ENCODE data around the gene ABCD3. TPM values are rescaled to one million over a fixed set of nuclear protein-coding genes. Genes with fewer than 3 reads are reported as not detected.

The ABCD3 gene
- total and polyA plus RNA-seq, 2 of the 4 experiments (the other 2 are of a cell fraction), result 13.6 to 32.6 TPM

GRCh38 chr1:94550396-94550795, 132.2 kb downstream of the ABCD3 start:
- WGBS, 2 experiments (ENCODE audit: extremely low coverage in 2 of 2, insufficient read length in 1 of 2), result 67% methylated on average over 1 of the region's 6 CpGs; no CpG with 5 or more reads in 1 of the 2 experiments
- in situ Hi-C loops (cut with MboI; ENCODE audit: low sequenced_read_pairs), result no loop called here
- CTCF ChIA-PET, result interaction anchor here (0.6 to 1.1 kb wide), 3 partner anchors 11 to 35 kb away, joined by 3 read pairs; no protein-coding TSS in a partner anchor

More at GRCh38 chr1:94550396-94550795, 132.2 kb downstream of the ABCD3 start:
- TF ChIP-seq ELK1 (IDR thresholded peaks at IDR 0.05; ENCODE audit: borderline replicate concordance, low read depth, low read length) (no peak), RCOR1 (IDR thresholded peaks at IDR 0.05; ENCODE audit: insufficient replicate concordance, low read length) (no peak), CEBPB (IDR thresholded peaks at IDR 0.05; ENCODE audit: low read depth, low read length) (no peak), RFX5 (IDR thresholded peaks at IDR 0.05; ENCODE audit: low read depth, low read length) (no peak), RAD21 (IDR thresholded peaks at IDR 0.05; ENCODE audit: low read length) (no peak), BHLHE40 (IDR thresholded peaks at IDR 0.05; ENCODE audit: low read depth, low read length) (no peak), FOS (IDR thresholded peaks at IDR 0.05; ENCODE audit: low read depth, low read length) (no peak), MXI1 (IDR thresholded peaks at IDR 0.05; ENCODE audit: borderline replicate concordance, low read depth, low read length) (no peak), CHD1 (IDR thresholded peaks at IDR 0.05; ENCODE audit: low read depth, low read length) (no peak), POLR2A (IDR thresholded peaks at IDR 0.05; ENCODE audit: low read depth, low read length) (no peak), MAZ (IDR thresholded peaks at IDR 0.05; ENCODE audit: borderline replicate concordance, low read depth, low read length) (no peak), MAFK (IDR thresholded peaks at IDR 0.05; ENCODE audit: low read depth, low read length) (no peak), USF2 (IDR thresholded peaks at IDR 0.05; ENCODE audit: low read depth, low read length) (no peak), SMC3 (IDR thresholded peaks at IDR 0.05; ENCODE audit: low read depth, low read length) (no peak), CTCF (conservative IDR thresholded peaks at IDR 0.05; ENCODE audit: low read depth, low read length) (no peak), NFE2L2 (IDR thresholded peaks at IDR 0.05; ENCODE audit: low read depth, low read length) (no peak)
- Histone ChIP-seq H2BK20ac (ENCODE audit: low read depth, low read length) (peak overlapping the region; percentile 23; the same call in 1 of the 2 replicates), H3K9me3 (ENCODE audit: control insufficient read depth, insufficient read depth, low read length) (no peaks in the 10 kb centered on the region), H3K18ac (ENCODE audit: low read depth, low read length) (no peak overlapping the region), H2BK5ac (ENCODE audit: low read depth, low read length, poor library complexity, severe bottlenecking) (peak overlapping the region; percentile 3), H4K20me1 (ENCODE audit: insufficient read depth, low read length) (no peaks in the 10 kb centered on the region), H3K56ac (ENCODE audit: extremely low read depth, insufficient read depth, low read length) (no peak overlapping the region), H3K4me2 (ENCODE audit: low read depth, low read length) (no peak overlapping the region), H4K91ac (ENCODE audit: insufficient read depth, low read depth, low read length) (peak overlapping the region; percentile 46; the same call in 1 of the 2 replicates), H4K8ac (ENCODE audit: low read depth in 2 of 2, low read length in 2 of 2) (no peak overlapping the region), H4K5ac (ENCODE audit: low read depth, low read length) (no peak overlapping the region), H3K36me3 (ENCODE audit: control insufficient read depth, insufficient read depth, low read length) (no peaks in the 10 kb centered on the region), H3K4ac (ENCODE audit: low read depth, low read length) (peak overlapping the region; percentile 22; the same call in 1 of the 2 replicates), H3K4me3 (ENCODE audit: insufficient read depth, low read depth, low read length) (no peak overlapping the region), H3K27ac (ENCODE audit: insufficient read depth, low read length) (no peak overlapping the region), H3K14ac (replicated peaks; ENCODE audit: low read depth, low read length) (peak overlapping the region; percentile 45; the same call in 1 of the 2 replicates), H2AK5ac (ENCODE audit: low read depth, low read length) (peak overlapping the region; percentile 43; the same call in 1 of the 2 replicates), H3K9ac (ENCODE audit: low read depth, low read length) (no peak overlapping the region), H2AK9ac (replicated peaks; ENCODE audit: low read depth, low read length, poor library complexity) (no peak overlapping the region), H3K23ac (ENCODE audit: low read depth, low read length) (peak overlapping the region; percentile 61; the same call in 1 of the 2 replicates), H3K4me1 (ENCODE audit: control insufficient read depth, insufficient read depth, low read length) (peaks cover 19% of the 10 kb centered on the region), H2AFZ (replicated peaks; ENCODE audit: low read length, poor library complexity) (no peak overlapping the region), H3K79me1 (ENCODE audit: low read depth in 1 of 2, low read length in 2 of 2) (peaks cover 0 to 2% of the 10 kb centered on the region in 2 experiments; a peak in 1 of 4 replicates), H3K27me3 (ENCODE audit: control insufficient read depth, insufficient read depth, low read length) (no peaks in the 10 kb centered on the region), H2BK120ac (ENCODE audit: low read depth, low read length) (peak overlapping the region; percentile 74), H3K9me1 (ENCODE audit: insufficient read depth, low read length) (peaks cover 16% of the 10 kb centered on the region), H2BK15ac (ENCODE audit: low read depth, low read length) (peak overlapping the region; percentile 73; the same call in 2 of the 3 replicates)
- dilution Hi-C loops (cut with HindIII; ENCODE audit: low sequenced_read_pairs, unreplicated experiment) (no loop called here), intact Hi-C loops (cut with micrococcal nuclease) (no loop called here)
- ATAC-seq (ENCODE audit: low read depth) (no peak), DNase-seq (no peak)
- BruUV-seq (replicated peaks), result no TSS peak
- POLR2A ChIA-PET (ENCODE audit: unreplicated experiment), result interaction anchor here (0.9 kb wide), 1 partner anchor 8 kb away, joined by 3 read pairs; the partner anchor contains the start of gene F3
